LoVo (cell line): ENCODE data around the gene FAM124A.

ENCODE experiments used
- DNase-seq: peaks from one replicate; pipeline ENCODE4 v3.0.0-alpha.2; 2016; ENCODE audit warnings: low spot score

Gene FAM124A

GRCh38 chr13:51308781-51309180 is 86.6 kb downstream of the FAM124A start:
- DNase-seq, result no peak

GRCh38 chr13:51311231-51311630 is 89.0 kb downstream of the FAM124A start:
- no peak for DNase-seq

DNA sequence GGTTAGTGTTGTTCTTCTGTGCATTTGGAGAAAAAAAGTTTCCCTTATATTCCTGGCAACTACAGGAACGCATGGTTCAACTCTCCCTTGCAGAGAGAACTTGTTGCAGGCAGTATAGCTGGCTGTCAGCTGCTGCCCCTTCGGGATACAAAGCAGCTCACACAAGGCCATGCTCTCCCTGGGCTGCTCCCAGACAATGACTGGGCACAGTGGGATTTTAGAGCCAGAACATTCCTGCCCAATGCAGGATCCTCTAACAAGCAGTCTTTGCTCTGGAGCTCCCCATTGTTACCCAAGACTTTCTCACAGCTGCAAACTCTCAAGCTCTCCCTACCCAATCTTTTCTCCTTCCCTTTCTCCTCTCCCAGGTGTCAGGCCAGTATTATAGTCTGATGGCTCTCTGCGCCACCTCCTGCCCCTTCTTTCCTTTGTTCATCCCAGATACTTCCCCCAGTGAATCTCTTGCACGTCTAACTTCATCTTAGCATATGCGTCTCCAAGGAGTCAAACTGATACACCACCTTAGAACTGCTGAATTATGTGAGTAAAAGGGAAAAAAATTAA is 89.8 kb downstream of the FAM124A start:
- DNase-seq, result no peak

DNA sequence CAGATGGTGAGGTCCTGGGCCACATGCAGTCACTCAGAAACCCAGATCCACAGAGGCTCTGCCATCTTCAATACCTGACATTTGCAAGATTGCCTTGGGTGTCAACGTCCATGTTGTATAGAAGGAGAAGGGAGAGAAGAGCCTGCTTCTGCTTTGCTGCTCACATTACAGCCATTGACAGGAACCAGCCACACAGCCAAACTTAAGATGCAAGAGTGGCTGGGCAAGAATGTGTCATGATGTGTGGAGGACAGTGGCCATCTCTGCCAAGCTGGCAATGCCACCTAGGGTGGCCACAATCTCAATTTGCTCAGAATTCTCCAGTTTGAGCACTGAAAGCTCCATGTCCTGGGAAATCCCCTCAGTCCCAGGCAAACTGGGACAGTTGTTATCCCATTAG is 91.4 kb downstream of the FAM124A start:
- no peak for DNase-seq

DNA sequence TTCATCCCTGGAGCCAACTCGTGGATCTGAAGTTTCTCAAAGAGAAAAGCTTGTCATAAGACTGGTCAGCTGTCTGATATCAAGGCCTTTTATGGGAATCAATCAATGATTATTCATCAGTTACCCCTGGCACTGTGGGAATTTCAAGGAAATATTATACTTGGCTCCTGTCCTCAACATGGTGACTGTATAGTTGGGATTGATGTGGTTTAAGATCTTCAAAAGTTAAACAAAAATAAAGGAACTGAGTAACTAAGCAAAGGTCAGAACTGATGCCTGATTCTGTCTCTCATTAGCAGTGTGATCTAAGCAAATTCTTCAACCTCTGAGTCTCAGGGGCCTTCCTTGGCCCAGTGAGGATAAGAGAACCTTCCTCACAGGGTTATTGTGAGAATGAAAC is 95.1 kb downstream of the FAM124A start:
- no peak for DNase-seq

GRCh38 chr13:51318015-51318414 is 95.8 kb downstream of the FAM124A start:
- DNase-seq, result no peak

DNA sequence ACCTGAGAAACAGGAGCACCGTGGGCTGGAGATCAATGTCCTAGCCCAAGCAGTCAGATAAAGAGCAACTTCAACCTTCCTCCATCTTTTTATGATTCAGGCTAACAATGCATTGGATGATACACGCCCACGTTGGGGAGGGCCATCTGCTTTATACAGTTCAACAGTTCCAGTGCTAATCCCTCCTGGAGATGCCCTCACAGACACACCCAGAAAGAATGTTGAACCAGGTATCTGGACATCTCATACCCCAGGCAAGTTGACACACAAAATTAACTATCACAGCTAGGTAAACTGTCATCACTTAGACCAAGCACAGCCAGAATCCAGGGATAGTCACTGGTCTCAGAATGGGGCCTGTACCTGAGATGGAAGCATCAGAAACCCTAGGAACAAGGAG is 96.7 kb downstream of the FAM124A start:
- no peak for DNase-seq

- DNase-seq, result no peak
These were observed 99.6 kb downstream of the FAM124A start for GRCh38 chr13:51321836-51322235.

- DNase-seq, result no peak
These were observed 100.6 kb downstream of the FAM124A start for GRCh38 chr13:51322826-51323225.

- DNase-seq, result no peak
These were observed 101.8 kb downstream of the FAM124A start for GRCh38 chr13:51323824-51324511.

GRCh38 chr13:51324714-51325420 is 102.7 kb downstream of the FAM124A start:
- no peak for DNase-seq

DNA sequence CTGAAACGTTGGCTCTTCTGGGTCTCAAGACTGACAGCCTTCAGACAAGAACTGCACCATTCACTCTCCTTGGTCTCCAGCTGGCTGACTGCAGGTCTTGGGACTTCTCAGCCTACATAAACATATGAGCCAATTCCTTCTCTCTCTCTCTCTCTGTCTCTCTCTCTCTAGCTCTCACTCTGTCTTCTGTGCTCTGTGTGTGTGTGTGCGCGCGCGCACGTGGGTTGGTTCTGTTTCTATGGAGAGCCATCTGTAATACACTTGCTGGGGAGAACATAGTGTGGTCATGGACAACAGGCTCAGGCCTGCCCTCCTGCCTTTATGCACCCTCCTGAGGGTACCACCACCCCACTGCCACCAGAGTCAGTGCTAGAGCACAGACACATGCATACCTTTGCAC is 103.6 kb downstream of the FAM124A start:
- no peak for DNase-seq

DNA sequence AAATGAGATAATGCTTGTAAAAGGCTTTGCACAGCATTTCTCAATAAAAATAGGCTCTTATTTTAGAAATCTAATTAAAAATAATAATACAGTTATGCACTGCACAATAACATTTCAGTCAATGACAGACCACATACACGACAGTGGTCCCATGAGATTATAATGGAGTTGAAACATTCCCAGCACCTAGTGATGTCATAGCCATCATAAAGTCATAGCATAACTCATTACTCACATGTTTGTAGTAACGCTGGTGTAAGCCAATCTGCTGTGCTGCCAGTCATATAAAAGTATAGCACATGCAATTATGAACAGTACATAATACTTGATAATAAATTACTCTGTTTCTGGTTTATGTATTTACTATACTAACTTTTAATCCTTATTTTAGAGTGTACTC is 104.6 kb downstream of the FAM124A start:
- no peak for DNase-seq

GRCh38 chr13:51327961-51328360 is 105.8 kb downstream of the FAM124A start:
- no peak for DNase-seq

- DNase-seq, result no peak
These were observed 106.3 kb downstream of the FAM124A start for GRCh38 chr13:51328488-51328887.

DNA sequence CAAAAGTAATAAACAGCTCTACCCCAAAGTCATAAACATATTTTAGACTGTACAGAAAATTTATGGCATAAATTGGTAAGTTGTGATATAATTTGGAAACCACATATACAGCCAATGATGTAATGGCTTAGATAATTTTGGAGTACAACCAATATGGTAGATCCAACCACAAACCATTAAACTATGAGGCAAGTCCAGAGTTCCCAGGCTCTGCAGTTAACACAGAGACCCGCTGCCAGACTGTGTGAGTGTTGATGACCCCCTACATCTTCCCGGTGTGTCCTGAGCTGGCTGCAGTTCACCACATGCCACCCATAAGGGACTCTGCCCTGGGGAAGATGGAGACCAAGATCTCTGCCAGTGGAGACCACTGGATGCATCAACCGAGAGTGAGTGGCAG is 107.4 kb downstream of the FAM124A start:
- DNase-seq, result no peak

GRCh38 chr13:51330791-51331190 is 108.6 kb downstream of the FAM124A start:
- no peak for DNase-seq

DNA sequence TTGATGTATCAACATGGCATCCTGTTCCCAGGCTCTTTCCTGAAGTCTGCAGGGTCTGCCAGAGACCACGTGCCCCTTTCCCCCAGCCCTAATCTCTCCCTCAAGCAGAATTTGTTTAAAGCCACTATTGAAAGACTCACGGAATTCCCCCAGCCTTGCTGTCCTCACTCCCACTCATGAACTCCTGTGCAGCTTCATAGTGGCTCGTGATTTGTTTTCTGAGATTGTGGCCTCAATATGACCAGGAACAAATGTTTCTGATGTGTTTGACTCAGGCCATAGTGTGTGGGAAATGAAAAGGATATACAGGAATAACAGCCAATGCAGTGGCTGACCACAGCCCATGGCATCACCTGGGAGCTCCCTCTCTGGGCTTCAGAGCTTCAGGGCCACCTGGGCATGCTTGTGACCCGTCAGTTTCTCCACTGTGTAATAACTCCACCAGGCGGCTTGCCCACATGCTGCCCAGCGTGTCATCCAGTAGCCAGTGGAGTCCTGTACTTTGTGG is 109.2 kb downstream of the FAM124A start:
- no peak for DNase-seq

- no peak for DNase-seq
These were observed 110.6 kb downstream of the FAM124A start for GRCh38 chr13:51332566-51333361.

GRCh38 chr13:51333421-51333820 is 111.2 kb downstream of the FAM124A start:
- DNase-seq, result no peak

- no peak for DNase-seq
These were observed 111.6 kb downstream of the FAM124A start for GRCh38 chr13:51333826-51334225.
